Keratinocyte (primary cell): ENCODE data around the gene CDCP1.

ENCODE experiments used
- EZH2 ChIP-seq: IDR thresholded peaks from one replicate; pipeline ENCODE4 v1.6.1; 2012; ENCODE audit warnings: inconsistent platforms, mild to moderate bottlenecking, low read length, moderate library complexity
- TF ChIP-seq, protein P1 (sequence below), 3 experiments: IDR thresholded peaks in 1 of 3; conservative IDR thresholded peaks in 1 of 3; optimal IDR thresholded peaks in 1 of 3; 2 replicates in 2 of 3; 3 replicates in 1 of 3; pipeline versions ENCODE3 to v1.5.1; 2011; ENCODE audit warnings: low read length in 3 of 3, mild to moderate bottlenecking in 3 of 3, moderate library complexity in 2 of 3, control low read depth in 1 of 3, inconsistent platforms in 1 of 3; ENCODE audit not compliant: insufficient read depth in 2 of 3; ENCODE audit errors: extremely low read depth in 1 of 3

DNA sequence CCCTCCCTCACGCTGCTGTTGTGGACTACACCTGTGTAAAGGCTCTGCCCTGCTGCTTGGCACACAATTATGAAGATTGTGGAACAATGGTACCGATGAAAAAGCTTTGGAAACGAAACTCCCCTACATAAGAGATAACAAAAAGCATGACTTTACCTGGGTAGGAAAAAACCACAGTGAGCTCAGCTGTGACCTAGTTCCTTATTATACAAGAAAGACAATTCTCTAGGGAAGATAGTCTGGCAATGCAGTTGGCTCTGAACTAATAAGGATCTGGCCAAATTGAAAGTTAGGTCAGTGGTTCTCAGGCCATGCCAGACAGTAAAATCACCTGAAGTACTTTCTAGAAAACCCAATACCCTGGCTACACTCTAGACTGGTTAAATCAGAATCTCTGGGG lies 104.0 kb downstream of the CDCP1 start:
- TF ChIP-seq, protein P1, sequence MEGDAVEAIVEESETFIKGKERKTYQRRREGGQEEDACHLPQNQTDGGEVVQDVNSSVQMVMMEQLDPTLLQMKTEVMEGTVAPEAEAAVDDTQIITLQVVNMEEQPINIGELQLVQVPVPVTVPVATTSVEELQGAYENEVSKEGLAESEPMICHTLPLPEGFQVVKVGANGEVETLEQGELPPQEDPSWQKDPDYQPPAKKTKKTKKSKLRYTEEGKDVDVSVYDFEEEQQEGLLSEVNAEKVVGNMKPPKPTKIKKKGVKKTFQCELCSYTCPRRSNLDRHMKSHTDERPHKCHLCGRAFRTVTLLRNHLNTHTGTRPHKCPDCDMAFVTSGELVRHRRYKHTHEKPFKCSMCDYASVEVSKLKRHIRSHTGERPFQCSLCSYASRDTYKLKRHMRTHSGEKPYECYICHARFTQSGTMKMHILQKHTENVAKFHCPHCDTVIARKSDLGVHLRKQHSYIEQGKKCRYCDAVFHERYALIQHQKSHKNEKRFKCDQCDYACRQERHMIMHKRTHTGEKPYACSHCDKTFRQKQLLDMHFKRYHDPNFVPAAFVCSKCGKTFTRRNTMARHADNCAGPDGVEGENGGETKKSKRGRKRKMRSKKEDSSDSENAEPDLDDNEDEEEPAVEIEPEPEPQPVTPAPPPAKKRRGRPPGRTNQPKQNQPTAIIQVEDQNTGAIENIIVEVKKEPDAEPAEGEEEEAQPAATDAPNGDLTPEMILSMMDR (optimal IDR thresholded peaks at IDR 0.05 in 1 of 3, IDR thresholded peaks at IDR 0.05 in 1 of 3, conservative IDR thresholded peaks at IDR 0.05 in 1 of 3; ENCODE audit: extremely low read depth in 1 of 3, insufficient read depth in 2 of 3, low read length in 3 of 3) = no peak
- TF ChIP-seq EZH2 = no peak
